ENCODE data around the gene SOX10. TPM values are rescaled to one million over a fixed set of nuclear protein-coding genes. Genes with fewer than 3 reads are reported as not detected.

The SOX10 gene
- total and polyA plus RNA-seq, 4 experiments from 2014 or later = not detected

- intact Hi-C loops (cut with micrococcal nuclease) = no loop called here
- no peak overlapping the region for H3K4me3 Mint-ChIP-seq
- CTCF ChIA-PET (ENCODE audit: partially characterized antibody) = interaction anchor here (0.6 kb wide), 1 partner anchor 9 kb away, joined by 3 read pairs; no protein-coding TSS in a partner anchor
Observed at GRCh38 chr22:37943136-37943824, 41.1 kb downstream of the SOX10 start.

GRCh38 chr22:37942133-37942532 lies 42.2 kb downstream of the SOX10 start:
- Mint-ChIP-seq H3K36me3 (peaks cover 12 to 28% of the 10 kb centered on the region in 2 donors), H3K4me1 (no peaks in the 10 kb centered on the region), H3K27me3 (no peaks in the 10 kb centered on the region), H3K4me3 (no peak overlapping the region), H3K9me3 (no peaks in the 10 kb centered on the region), H3K27ac (peak overlapping the region in 1 of 7 donors; percentile 30)
- Histone ChIP-seq H3K36me3 (ENCODE audit: insufficient read depth, low read length) (peaks cover 18% of the 10 kb centered on the region), H3K9me3 (ENCODE audit: control insufficient read depth in 1 of 2, low read length in 2 of 2) (no peaks in the 10 kb centered on the region), H3K4me3 (ENCODE audit: low read length in 2 of 2) (no peak overlapping the region), H3K4me1 (ENCODE audit: insufficient read depth, low read length) (no peaks in the 10 kb centered on the region), H3K27me3 (ENCODE audit: insufficient read depth, low read length) (no peaks in the 10 kb centered on the region), H3K27ac (ENCODE audit: low read depth, low read length) (no peak overlapping the region)
- intact Hi-C loops (cut with micrococcal nuclease) = no loop called here
- CTCF ChIA-PET (ENCODE audit: partially characterized antibody) = no interaction called here
- no peak for DNase-seq
- POLR2A ChIA-PET (ENCODE audit: partially characterized antibody) = no interaction called here

More at GRCh38 chr22:37943136-37943824, 41.1 kb downstream of the SOX10 start:
- H3K36me3 ChIP-seq (ENCODE audit: insufficient read depth, low read length) = peaks cover 11% of the 10 kb centered on the region
- POLR2A ChIA-PET (ENCODE audit: partially characterized antibody) = interaction anchor here (0.6 kb wide), 1 partner anchor 69 kb away, joined by 3 read pairs; no protein-coding TSS in a partner anchor
- DNase-seq = no peak
- H3K27me3 ChIP-seq (ENCODE audit: insufficient read depth, low read length) = no peaks in the 10 kb centered on the region
- H3K27ac Mint-ChIP-seq = no peak overlapping the region
- H3K4me1 Mint-ChIP-seq = no peaks in the 10 kb centered on the region
- H3K27ac ChIP-seq (ENCODE audit: low read depth, low read length) = no peak overlapping the region
- no peaks in the 10 kb centered on the region for H3K27me3 Mint-ChIP-seq
- peaks cover 12 to 22% of the 10 kb centered on the region in 2 donors for H3K36me3 Mint-ChIP-seq
- no peaks in the 10 kb centered on the region for H3K4me1 ChIP-seq (ENCODE audit: insufficient read depth, low read length)
- no peaks in the 10 kb centered on the region for H3K9me3 Mint-ChIP-seq
- H3K9me3 ChIP-seq (ENCODE audit: control insufficient read depth in 1 of 2, low read length in 2 of 2) = no peaks in the 10 kb centered on the region
- no peak overlapping the region for H3K4me3 ChIP-seq (ENCODE audit: low read length in 2 of 2)

GRCh38 chr22:37940698-37941376 lies 43.5 kb downstream of the SOX10 start:
- Histone ChIP-seq H3K4me1 (ENCODE audit: insufficient read depth, low read length) (no peaks in the 10 kb centered on the region), H3K4me3 (ENCODE audit: low read length in 2 of 2) (no peak overlapping the region), H3K36me3 (ENCODE audit: insufficient read depth, low read length) (peaks cover 18% of the 10 kb centered on the region), H3K27ac (ENCODE audit: low read depth, low read length) (no peak overlapping the region), H3K9me3 (ENCODE audit: control insufficient read depth in 1 of 2, low read length in 2 of 2) (no peaks in the 10 kb centered on the region), H3K27me3 (ENCODE audit: insufficient read depth, low read length) (no peaks in the 10 kb centered on the region)
- intact Hi-C loops (cut with micrococcal nuclease) = no loop called here
- CTCF ChIA-PET (ENCODE audit: partially characterized antibody) = interaction anchor here (1.0 kb wide), 1 partner anchor 123 kb away, joined by 3 read pairs; no protein-coding TSS in a partner anchor
- H3K36me3 Mint-ChIP-seq = peaks cover 12 to 30% of the 10 kb centered on the region in 2 donors
- H3K9me3 Mint-ChIP-seq = no peaks in the 10 kb centered on the region
- POLR2A ChIA-PET (ENCODE audit: partially characterized antibody) = no interaction called here
- H3K27ac Mint-ChIP-seq = peak overlapping the region in 3 of 7 donors; percentile 8 to 74 (median 60)
- DNase-seq = no peak
- H3K4me1 Mint-ChIP-seq = no peaks in the 10 kb centered on the region
- no peaks in the 10 kb centered on the region for H3K27me3 Mint-ChIP-seq
- no peak overlapping the region for H3K4me3 Mint-ChIP-seq

- H3K4me3 Mint-ChIP-seq = peak overlapping the region in 1 of 8 donors; percentile 26
- peaks cover 0 to 2% (median 0%) of the 10 kb centered on the region in 8 donors for H3K9me3 Mint-ChIP-seq
- intact Hi-C loops (cut with micrococcal nuclease) = loop anchor here (1.0 kb wide), 5 partner anchors 19 to 117 kb away; partner anchors contain the start of genes C22orf23, MICALL1 and POLR2F
Observed at GRCh38 chr22:37933711-37934376, 50.5 kb downstream of the SOX10 start.

GRCh38 chr22:37932821-37933578 lies 51.4 kb downstream of the SOX10 start:
- Histone ChIP-seq H3K4me1 (ENCODE audit: insufficient read depth, low read length) (peaks cover 11% of the 10 kb centered on the region), H3K4me3 (ENCODE audit: low read length in 2 of 2) (no peak overlapping the region), H3K27me3 (ENCODE audit: insufficient read depth, low read length) (no peaks in the 10 kb centered on the region), H3K36me3 (ENCODE audit: insufficient read depth, low read length) (peaks cover 16% of the 10 kb centered on the region), H3K27ac (ENCODE audit: low read depth, low read length) (no peak overlapping the region), H3K9me3 (ENCODE audit: control insufficient read depth in 1 of 2, low read length in 2 of 2) (no peaks in the 10 kb centered on the region)
- Mint-ChIP-seq H3K9me3 (peaks cover 0 to 2% (median 0%) of the 10 kb centered on the region in 8 donors), H3K27me3 (no peaks in the 10 kb centered on the region), H3K27ac (peak overlapping the region in 4 of 7 donors; percentile 10 to 94 (median 18)), H3K4me3 (no peak overlapping the region), H3K36me3 (peaks cover 9 to 41% of the 10 kb centered on the region in 2 donors), H3K4me1 (peaks cover 7 to 13% (median 8%) of the 10 kb centered on the region in 4 donors)
- DNase-seq = no peak
- POLR2A ChIA-PET (ENCODE audit: partially characterized antibody) = interaction anchor here (1.2 to 3.6 kb wide), 4 partner anchors 21 to 89 kb away, joined by 3 to 12 read pairs (median 3); partner anchors contain the start of genes ANKRD54, C22orf23 and POLR2F
- CTCF ChIA-PET (ENCODE audit: partially characterized antibody) = interaction anchor here (1.1 to 5.5 kb wide), 14 partner anchors 9 to 115 kb away, joined by 3 to 42 read pairs (median 5); partner anchors contain the start of genes C22orf23, MICALL1 and POLR2F
- intact Hi-C loops (cut with micrococcal nuclease) = no loop called here

More at GRCh38 chr22:37933711-37934376, 50.5 kb downstream of the SOX10 start:
- peaks cover 4 to 33% of the 10 kb centered on the region in 2 donors for H3K36me3 Mint-ChIP-seq
- Histone ChIP-seq H3K9me3 (ENCODE audit: control insufficient read depth in 1 of 2, low read length in 2 of 2) (no peaks in the 10 kb centered on the region), H3K36me3 (ENCODE audit: insufficient read depth, low read length) (peaks cover 14% of the 10 kb centered on the region), H3K27me3 (ENCODE audit: insufficient read depth, low read length) (no peaks in the 10 kb centered on the region), H3K27ac (ENCODE audit: low read depth, low read length) (no peak overlapping the region), H3K4me1 (ENCODE audit: insufficient read depth, low read length) (peaks cover 11% of the 10 kb centered on the region), H3K4me3 (ENCODE audit: low read length in 2 of 2) (no peak overlapping the region)
- H3K27me3 Mint-ChIP-seq = no peaks in the 10 kb centered on the region
- DNase-seq = peak; percentile 67 to 79 (median 72)
- POLR2A ChIA-PET (ENCODE audit: partially characterized antibody) = interaction anchor here (0.7 to 3.6 kb wide), 7 partner anchors 18 to 84 kb away, joined by 3 to 12 read pairs (median 4); partner anchors contain the start of genes C22orf23, EIF3L, MICALL1 and POLR2F
- peaks cover 7 to 13% (median 8%) of the 10 kb centered on the region in 4 donors for H3K4me1 Mint-ChIP-seq
- H3K27ac Mint-ChIP-seq = peak overlapping the region in 2 of 7 donors; percentile 22 to 24
- CTCF ChIA-PET (ENCODE audit: partially characterized antibody) = interaction anchor here (0.6 to 5.5 kb wide), 21 partner anchors 10 to 124 kb away, joined by 3 to 42 read pairs (median 4); partner anchors contain the start of genes C22orf23, MICALL1 and POLR2F

- intact Hi-C loops (cut with micrococcal nuclease) = no loop called here
- DNase-seq = no peak
- peaks cover 11% of the 10 kb centered on the region for H3K4me1 ChIP-seq (ENCODE audit: insufficient read depth, low read length)
- Mint-ChIP-seq H3K4me1 (peaks cover 7 to 13% (median 8%) of the 10 kb centered on the region in 4 donors), H3K4me3 (no peak overlapping the region), H3K36me3 (peaks cover 9 to 39% of the 10 kb centered on the region in 2 donors), H3K27ac (no peak overlapping the region), H3K9me3 (peaks cover 0 to 2% (median 0%) of the 10 kb centered on the region in 8 donors), H3K27me3 (no peaks in the 10 kb centered on the region)
- H3K9me3 ChIP-seq (ENCODE audit: control insufficient read depth in 1 of 2, low read length in 2 of 2) = no peaks in the 10 kb centered on the region
- peaks cover 10% of the 10 kb centered on the region for H3K36me3 ChIP-seq (ENCODE audit: insufficient read depth, low read length)
- no peak overlapping the region for H3K27ac ChIP-seq (ENCODE audit: low read depth, low read length)
- POLR2A ChIA-PET (ENCODE audit: partially characterized antibody) = interaction anchor here (1.2 to 3.6 kb wide), 4 partner anchors 21 to 88 kb away, joined by 3 to 12 read pairs (median 3); partner anchors contain the start of genes ANKRD54, C22orf23 and POLR2F
- CTCF ChIA-PET (ENCODE audit: partially characterized antibody) = interaction anchor here (1.1 to 5.5 kb wide), 12 partner anchors 9 to 115 kb away, joined by 3 to 42 read pairs (median 5); partner anchors contain the start of gene MICALL1
- no peaks in the 10 kb centered on the region for H3K27me3 ChIP-seq (ENCODE audit: insufficient read depth, low read length)
- H3K4me3 ChIP-seq (ENCODE audit: low read length in 2 of 2) = no peak overlapping the region
Observed at GRCh38 chr22:37932401-37932800, 52.0 kb downstream of the SOX10 start.
